ENCODE data around the gene MSANTD1. TPM values are rescaled to one million over a fixed set of nuclear protein-coding genes. Genes with fewer than 3 reads are reported as not detected.

MSANTD1 gene
- total and polyA plus RNA-seq, 2 of the 8 experiments (the other 6 are each of a cell fraction or from before 2014, with no cell fraction given), result 0.23 to 0.45 TPM

DNA sequence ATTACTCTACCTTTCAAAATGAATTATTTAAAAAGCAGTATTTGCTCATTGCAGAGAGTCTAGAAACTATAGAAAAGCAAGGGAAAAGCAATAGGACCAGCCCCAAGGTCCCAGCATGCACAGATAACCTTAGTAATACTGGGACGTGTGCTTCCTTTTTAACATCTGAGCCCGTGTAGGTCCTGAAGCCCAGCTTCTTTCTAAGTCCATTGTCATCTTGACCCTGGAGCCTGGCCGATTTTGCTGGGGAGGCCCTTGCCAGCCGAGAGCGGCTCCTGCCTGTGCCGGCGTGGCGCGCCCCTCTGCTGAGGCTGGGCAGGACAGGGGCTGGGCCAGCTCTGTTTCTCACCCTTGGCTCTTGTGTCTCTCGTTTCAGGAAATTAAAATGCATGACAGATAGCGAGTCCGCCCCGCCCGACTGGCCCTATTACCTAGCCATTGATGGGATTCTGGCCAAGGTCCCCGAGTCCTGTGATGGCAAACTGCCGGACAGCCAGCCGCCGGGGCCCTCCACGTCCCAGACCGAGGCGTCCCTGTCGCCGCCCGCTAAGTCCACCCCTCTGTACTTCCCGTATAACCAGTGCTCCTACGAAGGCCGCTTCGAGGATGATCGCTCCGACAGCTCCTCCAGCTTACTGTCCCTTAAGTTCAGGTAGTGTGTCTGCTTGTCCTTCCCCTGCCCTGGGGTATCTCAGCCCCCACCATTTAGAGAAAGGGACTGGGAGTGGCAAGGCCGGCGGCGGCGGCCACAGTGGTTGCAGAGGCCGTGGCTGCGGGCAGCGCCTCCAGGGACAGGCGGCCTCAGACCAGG is 4.1 kb downstream of the MSANTD1 start:
- CTCF ChIA-PET (ENCODE audit: partially characterized antibody), result interaction anchor here (1.5 kb wide), 1 partner anchor 66 kb away, joined by 7 read pairs; no protein-coding TSS in a partner anchor
- H3K18ac ChIP-seq (ENCODE audit: extremely low read depth, low read length), result no peak overlapping the region
- H3K4ac ChIP-seq (replicated peaks; ENCODE audit: insufficient read length, low read depth, low read length), result no peak overlapping the region
- H4K5ac ChIP-seq (ENCODE audit: insufficient read length, low read depth, low read length), result no peak overlapping the region
- H3K4me2 ChIP-seq (ENCODE audit: insufficient read depth in 1 of 2, low read depth in 2 of 2, low read length in 2 of 2), result no peak overlapping the region
- H2BK120ac ChIP-seq (replicated peaks; ENCODE audit: low read depth, low read length), result no peak overlapping the region
- H3K4me3 ChIP-seq (ENCODE audit: extremely low read depth in 1 of 4, insufficient read depth in 2 of 4, low read depth in 3 of 4, low read length in 4 of 4), result no peak overlapping the region
- no peak overlapping the region for H3K56ac ChIP-seq (replicated peaks; ENCODE audit: insufficient read length, low read depth, low read length)
- peaks cover 0 to 8% (median 0%) of the 10 kb centered on the region in 4 experiments; a peak in 3 of 7 replicates for H3K4me1 ChIP-seq (replicated peaks in 1 of 4; ENCODE audit: control insufficient read depth in 3 of 4, insufficient read depth in 4 of 4, low read length in 3 of 4)
- no peaks in the 10 kb centered on the region for H3K9me3 ChIP-seq (ENCODE audit: insufficient read depth in 2 of 2, low read depth in 1 of 2, low read length in 1 of 2)
- H2BK15ac ChIP-seq (ENCODE audit: low read length), result no peak overlapping the region
- H4K20me1 ChIP-seq (replicated peaks in 1 of 2; ENCODE audit: control insufficient read depth in 1 of 2, insufficient read depth in 2 of 2, low read length in 2 of 2), result peaks cover 0 to 7% of the 10 kb centered on the region in 2 experiments
- TF ChIP-seq JUN (IDR thresholded peaks at IDR 0.05; ENCODE audit: low read depth, low read length) (no peak), RFX5 (IDR thresholded peaks at IDR 0.05; ENCODE audit: borderline replicate concordance, low read depth, low read length) (no peak), GTF2F1 (IDR thresholded peaks at IDR 0.05; ENCODE audit: borderline replicate concordance, low read depth, low read length) (no peak), CEBPB (IDR thresholded peaks at IDR 0.05; ENCODE audit: low read depth, low read length) (no peak), GABPA (IDR thresholded peaks at IDR 0.05; ENCODE audit: borderline replicate concordance, insufficient read depth, low read length) (no peak), EP300 (IDR thresholded peaks at IDR 0.05; ENCODE audit: borderline replicate concordance in 1 of 2, low read depth in 2 of 2, low read length in 2 of 2) (no peak), JUND (IDR thresholded peaks at IDR 0.05; ENCODE audit: low read length) (no peak)
- H3K79me1 ChIP-seq (ENCODE audit: low read depth, low read length), result no peaks in the 10 kb centered on the region
- no peak overlapping the region for H3K23ac ChIP-seq (ENCODE audit: insufficient read length)
- H2BK20ac ChIP-seq (ENCODE audit: low read length), result no peak overlapping the region
- H2BK12ac ChIP-seq (ENCODE audit: low read depth, low read length), result no peak overlapping the region
- FAIRE-seq (no peak), DNase-seq (ENCODE audit: low read depth in 1 of 2, low spot score in 2 of 2) (no peak)
- no peak overlapping the region for H2AK5ac ChIP-seq (ENCODE audit: low read depth, low read length)
- H2BK5ac ChIP-seq (ENCODE audit: low read depth, low read length), result no peak overlapping the region
- no peaks in the 10 kb centered on the region for H3K27me3 ChIP-seq (replicated peaks in 1 of 4; ENCODE audit: control insufficient read depth in 3 of 4, extremely low read depth in 1 of 4, insufficient read depth in 3 of 4, low read length in 3 of 4)
- H3K36me3 ChIP-seq (ENCODE audit: control insufficient read depth in 2 of 4, insufficient read depth in 4 of 4, low read length in 3 of 4), result no peaks in the 10 kb centered on the region
- no peak overlapping the region for H4K91ac ChIP-seq (replicated peaks; ENCODE audit: insufficient read length, low read length)
- H2AFZ ChIP-seq (ENCODE audit: low read length), result no peak overlapping the region
- H3K14ac ChIP-seq (ENCODE audit: insufficient read length), result no peak overlapping the region
- no peak overlapping the region for H4K8ac ChIP-seq (ENCODE audit: extremely low read depth, insufficient read depth, low read length)
- H3K23me2 ChIP-seq (ENCODE audit: low read depth, low read length), result no peaks in the 10 kb centered on the region
- no peak overlapping the region for H3K9ac ChIP-seq (replicated peaks in 1 of 4; ENCODE audit: extremely low read depth in 1 of 4, low read depth in 3 of 4, low read length in 3 of 4)
- no peak overlapping the region for H3K27ac ChIP-seq (ENCODE audit: low read depth, low read length)
- no peaks in the 10 kb centered on the region for H3K79me2 ChIP-seq (ENCODE audit: control insufficient read depth in 1 of 2, insufficient read depth in 2 of 2, low read length in 2 of 2)
- POLR2A ChIA-PET (ENCODE audit: partially characterized antibody), result no interaction called here
- WGBS, 2 experiments (ENCODE audit: extremely low coverage in 1 of 2, insufficient coverage in 1 of 2, insufficient read length in 1 of 2, insufficient replicate concordance in 2 of 2, low coverage in 1 of 2, low lambda C conversion rate in 2 of 2, missing lambda C conversion rate in 1 of 2), result 93% methylated on average over 35 of the region's 38 CpGs; no CpG with 5 or more reads in 1 of the 2 experiments

Data from H1 (cell line).